Activated T-cell treated with anti-CD3 and anti-CD28 coated beads, Interleukin-2, amount 50 U/mL, for 24 hours (primary cell): ENCODE results near the gene TPGS1.

ENCODE experiments used
- DNase-seq: peaks from one replicate; pipeline ENCODE4 v3.0.0-alpha.2; 2020
- H3K27ac Mint-ChIP-seq: 2 replicates; pipeline ENCODE4 v1.8.0; 2020; ENCODE audit warnings: mild to moderate bottlenecking, mixed read lengths
- H3K27me3 Mint-ChIP-seq: 2 replicates; pipeline ENCODE4 v1.8.0; 2020; ENCODE audit warnings: mixed read lengths
- H3K36me3 Mint-ChIP-seq: 2 replicates; pipeline ENCODE4 v1.8.0; 2020; ENCODE audit warnings: low read depth, mixed read lengths
- H3K4me1 Mint-ChIP-seq: 2 replicates; pipeline ENCODE4 v1.8.0; 2020; ENCODE audit warnings: low read depth, mixed read lengths
- H3K4me3 Mint-ChIP-seq: 2 replicates; pipeline ENCODE4 v1.8.0; 2020; ENCODE audit warnings: mild to moderate bottlenecking, moderate library complexity, mixed read lengths
- H3K9me3 Mint-ChIP-seq: 2 replicates; pipeline ENCODE4 v1.8.0; 2020; ENCODE audit warnings: mixed read lengths

TPGS1 gene

GRCh38 chr19:547836-548720, 40.8 kb downstream of the TPGS1 start:
- H3K27me3 Mint-ChIP-seq = no peaks in the 10 kb centered on the region
- no peak overlapping the region for H3K4me3 Mint-ChIP-seq
- no peaks in the 10 kb centered on the region for H3K9me3 Mint-ChIP-seq
- peaks cover 18% of the 10 kb centered on the region for H3K36me3 Mint-ChIP-seq
- peaks cover 24% of the 10 kb centered on the region for H3K4me1 Mint-ChIP-seq
- H3K27ac Mint-ChIP-seq = peak overlapping the region; percentile 63
- DNase-seq = no peak

DNA sequence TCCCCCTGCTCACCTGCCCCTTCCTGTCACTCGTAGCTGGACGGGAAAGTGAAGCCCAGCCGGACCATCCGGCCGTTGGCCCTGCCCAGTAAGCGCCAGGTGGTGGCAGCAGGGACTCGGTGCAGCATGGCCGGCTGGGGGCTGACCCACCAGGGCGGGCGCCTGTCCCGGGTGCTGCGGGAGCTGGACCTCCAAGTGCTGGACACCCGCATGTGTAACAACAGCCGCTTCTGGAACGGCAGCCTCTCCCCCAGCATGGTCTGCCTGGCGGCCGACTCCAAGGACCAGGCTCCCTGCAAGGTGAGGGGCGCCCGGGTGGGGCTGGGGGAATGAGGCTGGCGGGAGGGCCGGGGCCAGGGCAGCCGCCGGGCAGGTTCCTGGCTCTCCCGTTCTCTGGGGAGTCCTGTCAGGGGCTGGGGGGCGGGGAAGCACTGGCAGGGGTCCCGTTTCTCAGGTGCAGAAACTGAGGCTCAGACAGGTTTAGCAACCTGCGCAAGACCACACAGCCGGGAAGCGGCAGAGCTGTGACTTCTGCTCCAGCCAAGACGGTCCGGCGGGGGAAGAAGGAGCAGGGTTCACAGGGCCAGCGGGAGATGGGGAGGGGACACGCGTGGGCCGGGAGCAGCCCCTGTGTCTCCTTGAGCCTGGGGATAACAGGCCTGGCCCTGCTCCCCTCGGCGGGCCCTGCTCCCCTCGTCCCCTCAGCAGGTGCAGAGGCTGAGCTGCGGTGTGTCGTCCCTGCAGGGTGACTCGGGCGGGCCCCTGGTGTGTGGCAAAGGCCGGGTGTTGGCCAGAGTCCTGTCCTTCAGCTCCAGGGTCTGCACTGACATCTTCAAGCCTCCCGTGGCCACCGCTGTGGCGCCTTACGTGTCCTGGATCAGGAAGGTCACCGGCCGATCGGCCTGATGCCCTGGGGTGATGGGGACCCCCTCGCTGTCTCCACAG, 41.9 kb downstream of the TPGS1 start:
- DNase-seq = no peak
- no peak overlapping the region for H3K4me3 Mint-ChIP-seq
- H3K27ac Mint-ChIP-seq = no peak overlapping the region
- no peaks in the 10 kb centered on the region for H3K27me3 Mint-ChIP-seq
- H3K9me3 Mint-ChIP-seq = no peaks in the 10 kb centered on the region
- peaks cover 13% of the 10 kb centered on the region for H3K4me1 Mint-ChIP-seq
- peaks cover 11% of the 10 kb centered on the region for H3K36me3 Mint-ChIP-seq

GRCh38 chr19:554817-555216, 47.5 kb downstream of the TPGS1 start:
- no peaks in the 10 kb centered on the region for H3K36me3 Mint-ChIP-seq
- no peaks in the 10 kb centered on the region for H3K4me1 Mint-ChIP-seq

GRCh38 chr19:555474-555808, 48.1 kb downstream of the TPGS1 start:
- Mint-ChIP-seq H3K9me3 (no peaks in the 10 kb centered on the region), H3K27me3 (no peaks in the 10 kb centered on the region), H3K4me3 (no peak overlapping the region), H3K36me3 (no peaks in the 10 kb centered on the region), H3K4me1 (no peaks in the 10 kb centered on the region), H3K27ac (no peak overlapping the region)
- no peak for DNase-seq

More at GRCh38 chr19:554817-555216, 47.5 kb downstream of the TPGS1 start:
- Mint-ChIP-seq H3K9me3 (no peaks in the 10 kb centered on the region), H3K27ac (no peak overlapping the region), H3K4me3 (no peak overlapping the region), H3K27me3 (no peaks in the 10 kb centered on the region)
- DNase-seq = no peak

DNA sequence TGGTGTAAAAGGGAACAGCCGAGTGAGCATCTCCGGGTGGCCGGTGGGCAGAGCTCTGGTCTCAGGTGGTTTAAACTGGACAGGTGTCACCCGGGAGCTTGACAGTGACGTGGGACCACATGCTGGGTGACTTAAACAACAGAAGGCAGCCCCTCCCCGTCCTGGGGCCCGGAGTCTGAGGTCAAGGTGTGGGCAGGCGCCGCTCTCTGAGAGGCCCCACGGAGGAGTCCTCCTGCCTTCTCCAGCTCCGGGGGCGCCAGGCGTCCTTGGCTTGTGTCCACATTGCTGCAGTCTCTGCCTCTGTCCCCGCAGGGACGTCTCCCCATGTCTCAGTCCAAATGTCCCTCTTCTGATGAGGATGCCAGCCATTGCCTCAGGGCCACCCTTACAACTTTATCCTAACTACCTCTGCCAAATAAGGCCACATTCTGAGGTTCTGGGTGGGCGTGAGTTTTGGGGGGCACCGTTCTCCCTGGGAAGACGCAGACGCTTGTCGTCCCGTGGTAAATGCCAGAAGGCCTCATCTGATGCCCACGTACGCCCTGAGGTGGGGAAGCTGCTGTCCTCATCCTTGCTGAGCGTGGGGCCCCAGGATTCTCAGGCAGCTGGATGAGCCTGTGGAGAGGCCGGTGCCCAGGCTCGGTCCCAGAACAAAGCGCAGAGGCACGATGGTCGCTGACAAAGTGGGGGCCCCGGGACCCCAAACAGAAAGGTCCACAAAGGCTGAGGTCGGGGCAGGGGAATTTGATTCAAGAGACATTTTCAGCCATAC, 49.5 kb downstream of the TPGS1 start:
- H3K4me3 Mint-ChIP-seq = no peak overlapping the region
- H3K4me1 Mint-ChIP-seq = no peaks in the 10 kb centered on the region
- no peak overlapping the region for H3K27ac Mint-ChIP-seq
- no peaks in the 10 kb centered on the region for H3K9me3 Mint-ChIP-seq
- H3K27me3 Mint-ChIP-seq = no peaks in the 10 kb centered on the region
- H3K36me3 Mint-ChIP-seq = no peaks in the 10 kb centered on the region
- DNase-seq = no peak

DNA sequence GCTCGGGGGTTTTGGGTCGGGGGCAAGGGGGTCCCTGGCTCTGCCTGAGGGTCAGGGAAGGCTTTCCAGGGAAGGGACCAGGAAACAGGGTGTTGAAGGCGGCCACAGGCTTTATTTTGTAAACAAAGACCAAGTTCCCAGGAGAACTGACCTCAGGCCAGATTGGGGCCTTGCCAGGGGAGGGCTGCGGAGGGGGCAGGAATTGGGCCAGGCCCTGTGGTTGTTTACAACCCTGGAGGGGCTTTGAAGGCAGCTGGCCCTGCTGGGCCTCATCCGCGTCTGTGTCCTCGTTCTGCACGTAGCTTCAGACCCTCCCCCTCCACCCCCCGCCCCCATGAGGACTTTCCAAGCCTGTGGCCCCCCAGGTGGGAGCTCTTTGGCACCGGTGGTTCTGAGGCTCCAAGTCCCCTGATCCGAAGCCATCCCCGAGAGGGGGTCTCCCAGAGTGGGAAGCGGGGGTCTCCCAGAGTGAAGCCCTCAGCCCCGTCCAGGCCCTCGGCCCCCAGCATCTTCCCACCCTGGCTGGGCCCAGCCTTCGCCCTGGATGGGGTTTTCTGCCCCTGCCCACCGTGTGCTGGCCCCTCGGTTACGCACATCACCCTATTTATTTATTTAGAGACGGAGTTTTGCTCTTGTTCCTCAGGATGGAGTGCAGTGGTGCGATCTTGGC, 51.6 kb downstream of the TPGS1 start:
- no peaks in the 10 kb centered on the region for H3K4me1 Mint-ChIP-seq
- H3K27ac Mint-ChIP-seq = no peak overlapping the region
- H3K9me3 Mint-ChIP-seq = no peaks in the 10 kb centered on the region
- no peaks in the 10 kb centered on the region for H3K27me3 Mint-ChIP-seq
- no peaks in the 10 kb centered on the region for H3K36me3 Mint-ChIP-seq
- DNase-seq = no peak
- H3K4me3 Mint-ChIP-seq = no peak overlapping the region

DNA sequence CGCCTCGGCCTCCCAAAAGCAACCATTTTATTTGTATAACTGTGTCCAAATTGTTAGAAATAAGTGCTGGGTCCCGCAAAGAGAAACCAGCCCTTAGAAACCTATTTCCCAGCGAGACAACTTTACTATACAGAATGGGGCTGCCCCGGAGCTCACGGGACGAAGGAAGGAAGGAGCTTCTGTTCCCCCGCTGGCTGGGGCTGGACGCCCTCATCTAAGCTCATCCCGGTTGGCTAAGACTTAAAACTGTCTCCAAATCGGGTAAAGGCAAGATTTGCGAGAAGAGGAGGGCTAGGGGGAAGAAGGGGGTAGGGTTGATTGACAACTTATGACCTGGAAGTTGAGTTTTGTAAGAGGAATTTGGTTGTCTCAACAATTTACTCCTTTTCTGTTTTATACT, 52.8 kb downstream of the TPGS1 start:
- H3K36me3 Mint-ChIP-seq = no peaks in the 10 kb centered on the region
- H3K9me3 Mint-ChIP-seq = no peaks in the 10 kb centered on the region
- H3K4me1 Mint-ChIP-seq = no peaks in the 10 kb centered on the region
- no peak overlapping the region for H3K27ac Mint-ChIP-seq
- DNase-seq = no peak
- H3K4me3 Mint-ChIP-seq = no peak overlapping the region
- H3K27me3 Mint-ChIP-seq = no peaks in the 10 kb centered on the region

- Mint-ChIP-seq H3K27me3 (no peaks in the 10 kb centered on the region), H3K4me1 (peaks cover 11% of the 10 kb centered on the region), H3K4me3 (no peak overlapping the region), H3K36me3 (no peaks in the 10 kb centered on the region), H3K9me3 (no peaks in the 10 kb centered on the region), H3K27ac (no peak overlapping the region)
- no peak for DNase-seq
Observed at GRCh38 chr19:566403-566802, 59.1 kb downstream of the TPGS1 start.

DNA sequence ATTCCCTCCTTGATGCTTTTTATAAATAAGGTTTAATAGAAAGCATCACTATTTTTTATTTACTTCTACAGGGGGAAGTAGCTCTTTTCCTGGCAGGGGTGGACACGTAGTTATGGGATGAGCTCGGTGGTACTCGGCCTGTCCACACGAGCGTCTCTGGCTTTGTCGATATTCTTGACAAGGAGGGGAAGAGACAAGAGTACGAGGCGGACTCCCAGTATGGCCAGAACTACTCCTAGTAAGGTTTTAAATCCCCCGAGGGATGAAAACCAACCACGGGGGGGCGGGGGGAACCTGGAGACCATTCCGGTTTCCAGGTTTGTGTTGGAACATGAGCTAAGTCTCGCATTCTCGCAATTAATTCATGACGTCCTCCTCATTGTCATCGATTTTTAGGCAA, 59.5 kb downstream of the TPGS1 start:
- no peaks in the 10 kb centered on the region for H3K9me3 Mint-ChIP-seq
- no peaks in the 10 kb centered on the region for H3K36me3 Mint-ChIP-seq
- H3K27ac Mint-ChIP-seq = no peak overlapping the region
- no peak for DNase-seq
- H3K27me3 Mint-ChIP-seq = no peaks in the 10 kb centered on the region
- no peak overlapping the region for H3K4me3 Mint-ChIP-seq
- peaks cover 14% of the 10 kb centered on the region for H3K4me1 Mint-ChIP-seq

DNA sequence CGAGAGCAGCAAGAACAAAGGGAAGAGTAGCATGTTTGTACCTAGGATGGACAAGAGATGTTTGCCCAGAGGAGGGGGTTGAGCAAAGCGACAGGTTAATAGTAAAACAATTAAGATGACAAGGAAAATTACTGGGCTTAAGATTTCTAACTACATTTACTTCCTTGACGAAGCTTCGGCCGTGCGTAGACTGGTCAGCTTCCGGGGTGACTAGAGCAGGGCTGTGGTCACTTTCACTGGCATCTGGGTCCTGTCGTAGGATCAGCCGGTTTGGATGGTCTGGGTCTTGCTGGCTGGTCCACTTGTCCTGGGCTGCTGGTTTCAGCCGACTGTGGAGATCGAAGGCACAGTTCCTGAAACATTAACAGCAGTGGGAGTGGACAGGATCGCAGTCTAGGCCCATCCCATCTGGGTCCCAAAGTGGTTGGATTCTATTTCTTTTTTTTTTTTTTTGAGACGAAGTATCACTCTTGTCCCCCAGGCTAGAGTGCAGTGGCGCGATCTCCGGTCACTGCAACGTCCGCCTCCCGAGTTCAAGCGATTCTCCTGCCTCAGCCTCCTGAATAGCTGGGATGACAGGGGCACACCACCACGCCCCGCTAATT, 60.1 kb downstream of the TPGS1 start:
- H3K4me1 Mint-ChIP-seq = peaks cover 15% of the 10 kb centered on the region
- H3K4me3 Mint-ChIP-seq = no peak overlapping the region
- no peak for DNase-seq
- no peaks in the 10 kb centered on the region for H3K36me3 Mint-ChIP-seq
- H3K27ac Mint-ChIP-seq = no peak overlapping the region
- H3K9me3 Mint-ChIP-seq = no peaks in the 10 kb centered on the region
- H3K27me3 Mint-ChIP-seq = no peaks in the 10 kb centered on the region
